ENCODE results near the gene PDE6G.

Gene PDE6G

GRCh38 chr17:81656118-81656743 is at the start of gene PDE6G:
Gene PDE6G (minus strand): TSS chr17:81656542. CDS start chr17:81653305, 3,237 bp downstream.
- no peak for DNase-seq

GRCh38 chr17:81705518-81706231 is 49.3 kb upstream of the PDE6G start:
- no peak for DNase-seq

GRCh38 chr17:81703747-81704654 is 47.7 kb upstream of the PDE6G start:
- DNase-seq, result no peak

- DNase-seq, result peak; percentile 84
These were observed 46.8 kb upstream of the PDE6G start, which contains the start of gene MRPL12 for GRCh38 chr17:81702934-81703746. Gene MRPL12 (plus strand): TSS chr17:81703367. CDS start chr17:81703502, 135 bp downstream.

- DNase-seq, result no peak
These were observed 45.1 kb upstream of the PDE6G start for GRCh38 chr17:81701288-81702071.

GRCh38 chr17:81700353-81701287 is 44.3 kb upstream of the PDE6G start:
- DNase-seq, result no peak

GRCh38 chr17:81697261-81698044 is 41.1 kb upstream of the PDE6G start:
- DNase-seq, result no peak

GRCh38 chr17:81696218-81696941 is 40.0 kb upstream of the PDE6G start:
- DNase-seq, result no peak

GRCh38 chr17:81695801-81696200 is 39.5 kb upstream of the PDE6G start:
- no peak for DNase-seq

- DNase-seq, result no peak
These were observed 38.9 kb upstream of the PDE6G start for GRCh38 chr17:81695211-81695610.

- DNase-seq, result no peak
These were observed 38.5 kb upstream of the PDE6G start for GRCh38 chr17:81694810-81695209.

GRCh38 chr17:81693509-81694210 is 37.3 kb upstream of the PDE6G start:
- DNase-seq, result no peak

GRCh38 chr17:81691608-81692007 is 35.3 kb upstream of the PDE6G start:
- no peak for DNase-seq

- DNase-seq, result no peak
These were observed 34.9 kb upstream of the PDE6G start for GRCh38 chr17:81691196-81691595.

- DNase-seq, result no peak
These were observed 34.2 kb upstream of the PDE6G start for GRCh38 chr17:81690549-81690948.

- DNase-seq, result no peak
These were observed 33.7 kb upstream of the PDE6G start for GRCh38 chr17:81690066-81690465.

GRCh38 chr17:81688616-81689015 is 32.3 kb upstream of the PDE6G start:
- no peak for DNase-seq

Data from NCI-H1048 (cell line).